Effector memory CD8-positive, alpha-beta T cell (primary cell): ENCODE measurements around the gene SH3BP5.
"Not testable (repeated sequence)": the region's sequence is repeated elsewhere in the genome, so short reads cannot be mapped to it uniquely, and the experiment has no call there.

ENCODE experiments used
- ATAC-seq: fragments of 150-1000 bp; cut with Tn5 transposase; replicated peaks from 2 replicates; pipeline ENCODE4 v1.10.0; 2021; ENCODE audit warnings: mild to moderate bottlenecking, moderate library complexity
- DNase-seq, 3 experiments: peaks; one replicate each; pipeline ENCODE4 v3.0.0; 2021
- H3K27ac Mint-ChIP-seq, 2 donors: one replicate each; pipeline ENCODE4 v1.8.0; 2022; ENCODE audit warnings: mild to moderate bottlenecking in 2 of 2, mixed read lengths in 2 of 2, moderate library complexity in 2 of 2
- H3K27me3 Mint-ChIP-seq, 2 donors: one replicate each; pipeline ENCODE4 v1.8.0; 2022; ENCODE audit warnings: mixed read lengths in 2 of 2
- H3K36me3 Mint-ChIP-seq: one replicate; pipeline ENCODE4 v1.8.0; 2022; ENCODE audit warnings: mild to moderate bottlenecking, moderate library complexity, mixed read lengths; ENCODE audit not compliant: insufficient read depth
- H3K4me1 Mint-ChIP-seq, 2 donors: one replicate each; pipeline ENCODE4 v1.8.0; 2022; ENCODE audit warnings: low read depth in 2 of 2, mixed read lengths in 2 of 2
- H3K4me3 Mint-ChIP-seq, 2 donors: one replicate each; pipeline ENCODE4 v1.8.0; 2022; ENCODE audit warnings: mild to moderate bottlenecking in 2 of 2, mixed read lengths in 2 of 2, moderate library complexity in 2 of 2
- H3K9me3 Mint-ChIP-seq, 2 donors: one replicate each; pipeline ENCODE4 v1.8.0; 2022; ENCODE audit warnings: mixed read lengths in 2 of 2
- total RNA-seq, 9 experiments: gene quantifications; one replicate each; lab custom pipeline; 2026; lab: John Stamatoyannopoulos, UW

SH3BP5 gene
- 21.9 to 90.7 (median 47.4) reads per million in 9 experiments for total RNA-seq

GRCh38 chr3:15332405-15333098 is at the start of gene SH3BP5:
SH3BP5 (minus strand) TSS chr3:15332586; CDS start chr3:15332408, 178 bp downstream.
- Mint-ChIP-seq H3K4me1 (peaks cover 30% of the 10 kb centered on the region in 2 donors), H3K27me3 (no peaks in the 10 kb centered on the region)

GRCh38 chr3:15380980-15381890 is 48.8 kb upstream of the SH3BP5 start:
- Mint-ChIP-seq H3K4me1 (peaks cover 2 to 5% of the 10 kb centered on the region in 2 donors), H3K27me3 (no peaks in the 10 kb centered on the region), H3K9me3 (no peaks in the 10 kb centered on the region), H3K36me3 (peaks cover 11% of the 10 kb centered on the region), H3K27ac (peak overlapping the region in 1 of 2 donors; percentile 29), H3K4me3 (no peak overlapping the region)
- no peak for ATAC-seq
- no peak for DNase-seq

More at GRCh38 chr3:15332405-15333098, at the start of gene SH3BP5:
- Mint-ChIP-seq H3K9me3 (no peaks in the 10 kb centered on the region), H3K27ac (peak within 1 kb of the TSS; percentile 81 to 93), H3K36me3 (peaks cover 22% of the 10 kb centered on the region), H3K4me3 (peak within 1 kb of the TSS; percentile 90 to 98)
- peak; percentile 59 to 70 (median 65) for DNase-seq
- peak; percentile 87 for ATAC-seq

- ATAC-seq: peak; percentile 97
- peaks cover 11% of the 10 kb centered on the region for H3K36me3 Mint-ChIP-seq
- no peaks in the 10 kb centered on the region for H3K9me3 Mint-ChIP-seq
- peak; percentile 96 to 97 (median 96) for DNase-seq
- no peaks in the 10 kb centered on the region for H3K27me3 Mint-ChIP-seq
- H3K27ac Mint-ChIP-seq: peak overlapping the region; percentile 94
- H3K4me3 Mint-ChIP-seq: peak overlapping the region; percentile 19 to 40
- H3K4me1 Mint-ChIP-seq: peaks cover 0 to 5% of the 10 kb centered on the region in 2 donors
These were observed 45.8 kb upstream of the SH3BP5 start for GRCh38 chr3:15377961-15378791.

- H3K27ac Mint-ChIP-seq: peak overlapping the region in 1 of 2 donors; percentile 94
- H3K27me3 Mint-ChIP-seq: no peaks in the 10 kb centered on the region
- ATAC-seq: no peak
- H3K4me3 Mint-ChIP-seq: no peak overlapping the region
- peaks cover 8% of the 10 kb centered on the region for H3K36me3 Mint-ChIP-seq
- H3K4me1 Mint-ChIP-seq: peaks cover 0 to 5% of the 10 kb centered on the region in 2 donors
- no peak for DNase-seq
- H3K9me3 Mint-ChIP-seq: no peaks in the 10 kb centered on the region
These were observed 43.1 kb upstream of the SH3BP5 start for GRCh38 chr3:15375461-15376000.

GRCh38 chr3:15372918-15373317 is 40.5 kb upstream of the SH3BP5 start:
- Mint-ChIP-seq H3K36me3 (no peaks in the 10 kb centered on the region), H3K4me3 (no peak overlapping the region), H3K9me3 (no peaks in the 10 kb centered on the region), H3K27ac (peak overlapping the region in 1 of 2 donors; percentile 44), H3K27me3 (no peaks in the 10 kb centered on the region), H3K4me1 (peaks cover 4 to 6% of the 10 kb centered on the region in 2 donors)
- DNase-seq: no peak
- no peak for ATAC-seq

GRCh38 chr3:15368561-15369135 is 36.3 kb upstream of the SH3BP5 start:
- Mint-ChIP-seq H3K9me3 (no peaks in the 10 kb centered on the region), H3K4me3 (no peak overlapping the region), H3K36me3 (no peaks in the 10 kb centered on the region), H3K27ac (no peak overlapping the region), H3K27me3 (no peaks in the 10 kb centered on the region), H3K4me1 (peaks cover 14 to 16% of the 10 kb centered on the region in 2 donors)
- no peak for ATAC-seq
- DNase-seq: no peak

- Mint-ChIP-seq H3K4me3 (no peak overlapping the region), H3K4me1 (peaks cover 21 to 24% of the 10 kb centered on the region in 2 donors), H3K9me3 (no peaks in the 10 kb centered on the region), H3K27ac (no peak overlapping the region), H3K27me3 (no peaks in the 10 kb centered on the region), H3K36me3 (no peaks in the 10 kb centered on the region)
- DNase-seq (no peak), ATAC-seq (no peak)
These were observed 34.7 kb upstream of the SH3BP5 start for GRCh38 chr3:15367059-15367458.

- peak overlapping the region; percentile 8 to 31 for H3K27ac Mint-ChIP-seq
- H3K4me1 Mint-ChIP-seq: peaks cover 27 to 37% of the 10 kb centered on the region in 2 donors
- H3K4me3 Mint-ChIP-seq, H3K9me3 Mint-ChIP-seq, H3K27me3 Mint-ChIP-seq, H3K36me3 Mint-ChIP-seq, DNase-seq, ATAC-seq: not testable (repeated sequence)
These were observed 31.7 kb upstream of the SH3BP5 start for GRCh38 chr3:15364078-15364477.

- Mint-ChIP-seq H3K36me3 (no peaks in the 10 kb centered on the region), H3K27me3 (no peaks in the 10 kb centered on the region), H3K4me3 (peak overlapping the region in 1 of 2 donors; percentile 71), H3K4me1 (peaks cover 15 to 26% of the 10 kb centered on the region in 2 donors), H3K27ac (peak overlapping the region; percentile 17 to 62), H3K9me3 (no peaks in the 10 kb centered on the region)
- ATAC-seq (no peak), DNase-seq (no peak)
These were observed 29.3 kb upstream of the SH3BP5 start for GRCh38 chr3:15361494-15362214.

- H3K4me3 Mint-ChIP-seq: no peak overlapping the region
- ATAC-seq (no peak), DNase-seq (no peak)
- H3K36me3 Mint-ChIP-seq: no peaks in the 10 kb centered on the region
- peaks cover 20 to 33% of the 10 kb centered on the region in 2 donors for H3K4me1 Mint-ChIP-seq
- H3K27me3 Mint-ChIP-seq: no peaks in the 10 kb centered on the region
- H3K9me3 Mint-ChIP-seq: no peaks in the 10 kb centered on the region
- peak overlapping the region; percentile 17 to 19 for H3K27ac Mint-ChIP-seq
These were observed 28.6 kb upstream of the SH3BP5 start for GRCh38 chr3:15360788-15361493.

- no peaks in the 10 kb centered on the region for H3K36me3 Mint-ChIP-seq
- H3K9me3 Mint-ChIP-seq: no peaks in the 10 kb centered on the region
- H3K27ac Mint-ChIP-seq: no peak overlapping the region
- peaks cover 20 to 34% of the 10 kb centered on the region in 2 donors for H3K4me1 Mint-ChIP-seq
- no peaks in the 10 kb centered on the region for H3K27me3 Mint-ChIP-seq
- no peak for DNase-seq
- ATAC-seq: no peak
- no peak overlapping the region for H3K4me3 Mint-ChIP-seq
These were observed 27.5 kb upstream of the SH3BP5 start for GRCh38 chr3:15359677-15360397.
